GM19455 (cell line): Measurements from ENCODE around the gene LRP11.
"Not testable (repeated sequence)": the region's sequence is repeated elsewhere in the genome, so short reads cannot be mapped to it uniquely, and the experiment has no call there.

Source experiments
- ATAC-seq: cut with Tn5 transposase; IDR thresholded peaks from one replicate; pipeline ENCODE4 v1.9.1; 2021; ENCODE audit not compliant: unreplicated experiment

The LRP11 gene, protein sequence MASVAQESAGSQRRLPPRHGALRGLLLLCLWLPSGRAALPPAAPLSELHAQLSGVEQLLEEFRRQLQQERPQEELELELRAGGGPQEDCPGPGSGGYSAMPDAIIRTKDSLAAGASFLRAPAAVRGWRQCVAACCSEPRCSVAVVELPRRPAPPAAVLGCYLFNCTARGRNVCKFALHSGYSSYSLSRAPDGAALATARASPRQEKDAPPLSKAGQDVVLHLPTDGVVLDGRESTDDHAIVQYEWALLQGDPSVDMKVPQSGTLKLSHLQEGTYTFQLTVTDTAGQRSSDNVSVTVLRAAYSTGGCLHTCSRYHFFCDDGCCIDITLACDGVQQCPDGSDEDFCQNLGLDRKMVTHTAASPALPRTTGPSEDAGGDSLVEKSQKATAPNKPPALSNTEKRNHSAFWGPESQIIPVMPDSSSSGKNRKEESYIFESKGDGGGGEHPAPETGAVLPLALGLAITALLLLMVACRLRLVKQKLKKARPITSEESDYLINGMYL

DNA sequence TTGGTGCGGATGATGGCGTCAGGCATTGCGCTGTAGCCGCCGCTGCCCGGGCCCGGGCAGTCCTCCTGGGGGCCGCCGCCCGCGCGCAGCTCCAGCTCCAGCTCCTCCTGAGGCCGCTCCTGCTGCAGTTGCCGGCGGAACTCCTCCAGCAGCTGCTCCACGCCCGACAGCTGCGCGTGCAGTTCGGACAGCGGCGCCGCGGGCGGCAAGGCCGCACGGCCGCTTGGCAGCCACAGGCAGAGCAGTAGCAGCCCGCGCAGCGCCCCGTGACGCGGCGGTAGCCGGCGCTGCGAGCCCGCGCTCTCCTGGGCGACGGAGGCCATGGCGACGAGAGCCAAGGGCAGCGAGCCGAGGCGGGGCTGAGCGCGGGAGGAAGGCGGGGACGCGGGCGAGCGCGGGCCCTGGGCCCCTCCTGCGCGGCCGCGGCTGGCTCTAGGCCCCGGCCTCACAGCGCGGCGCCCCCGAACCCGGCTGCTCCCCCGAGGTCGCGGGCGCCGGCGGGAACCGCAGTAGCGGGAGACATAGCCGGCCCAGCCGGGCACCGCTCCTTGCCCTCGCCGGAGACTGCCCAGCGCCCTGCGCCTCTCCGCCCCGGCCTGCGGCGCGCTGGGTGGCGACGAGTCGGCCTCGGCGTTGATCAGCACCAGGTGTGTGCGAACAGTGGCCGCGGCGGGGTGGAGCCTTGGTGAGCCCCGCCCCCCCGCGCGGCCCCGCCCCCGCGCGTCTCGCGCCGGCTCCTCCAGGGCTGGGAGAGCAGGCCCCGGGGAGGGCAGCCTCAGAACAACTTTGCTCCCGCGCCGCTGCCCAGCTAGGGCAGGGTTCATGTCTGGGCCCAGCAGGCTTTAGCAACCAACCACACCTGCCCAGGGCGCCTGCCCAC is at the start of gene LRP11:
Gene LRP11, minus strand, starts transcription at position 662 of the 880 bp plus-strand sequence. Its CDS starts 339 bp downstream, at position 323.
- ATAC-seq = peak; percentile 88

GRCh38 chr6:149913540-149914240 is 49.5 kb upstream of the LRP11 start:
- no peak for ATAC-seq

GRCh38 chr6:149913085-149913484 is 48.9 kb upstream of the LRP11 start:
- ATAC-seq = no peak

DNA sequence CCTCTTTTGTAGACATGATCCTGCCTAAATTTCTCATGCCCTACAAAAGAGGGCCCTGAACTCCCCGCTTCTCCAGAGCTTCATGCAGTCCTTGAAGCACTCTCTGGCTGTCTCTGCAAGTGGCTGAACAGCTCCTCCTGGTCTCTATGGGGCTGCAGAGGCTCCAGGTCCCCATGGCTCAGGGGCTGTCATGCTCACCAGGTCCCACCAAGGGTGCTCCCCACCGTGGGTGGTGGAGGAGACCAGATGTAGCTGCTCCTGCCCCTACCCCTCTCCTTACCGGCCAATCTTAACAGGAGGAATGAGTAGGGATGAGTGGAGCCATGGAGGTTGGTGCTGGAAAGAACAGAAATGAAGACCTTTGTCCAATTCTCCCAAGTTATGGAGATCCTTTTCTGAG is 48.5 kb upstream of the LRP11 start:
- ATAC-seq = not testable (repeated sequence)

GRCh38 chr6:149910721-149911151 is 46.6 kb upstream of the LRP11 start:
- ATAC-seq = no peak

GRCh38 chr6:149909701-149910470 is 45.7 kb upstream of the LRP11 start:
- ATAC-seq = no peak

GRCh38 chr6:149908480-149908879 is 44.3 kb upstream of the LRP11 start:
- not testable (repeated sequence) for ATAC-seq

- ATAC-seq = no peak
These were observed 43.2 kb upstream of the LRP11 start for GRCh38 chr6:149907317-149907716.

- no peak for ATAC-seq
These were observed 42.2 kb upstream of the LRP11 start for GRCh38 chr6:149906405-149906804.

DNA sequence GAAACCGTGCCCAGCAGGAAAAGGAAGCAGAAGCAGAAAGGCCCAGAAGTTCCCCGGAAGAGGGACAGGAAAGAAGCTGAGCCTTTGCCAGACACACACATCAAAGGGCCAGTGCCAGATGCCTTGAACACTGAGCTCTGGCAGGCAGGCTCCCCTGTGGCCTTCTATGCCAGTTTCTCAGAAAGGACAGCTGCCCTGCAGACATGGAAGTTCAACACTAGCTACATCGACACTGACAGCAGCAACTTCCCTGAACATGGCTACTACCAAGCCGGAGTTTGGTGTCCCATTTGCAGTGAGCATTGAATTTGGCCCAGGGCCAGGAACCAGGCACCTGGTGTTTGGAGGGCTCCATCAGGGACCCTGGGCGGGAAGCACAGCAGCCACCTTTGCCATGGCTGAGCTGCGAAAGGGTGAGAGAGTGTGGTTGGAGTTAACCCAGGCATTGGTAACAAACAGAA is 41.8 kb upstream of the LRP11 start:
- no peak for ATAC-seq

GRCh38 chr6:149905371-149905910 is 41.3 kb upstream of the LRP11 start:
- no peak for ATAC-seq

GRCh38 chr6:149904661-149905370 is 40.7 kb upstream of the LRP11 start:
- ATAC-seq = no peak

GRCh38 chr6:149903938-149904611 is 39.9 kb upstream of the LRP11 start:
- ATAC-seq = no peak

GRCh38 chr6:149901444-149902140 is 37.4 kb upstream of the LRP11 start:
- no peak for ATAC-seq

GRCh38 chr6:149900620-149901443 is 36.7 kb upstream of the LRP11 start:
- no peak for ATAC-seq

DNA sequence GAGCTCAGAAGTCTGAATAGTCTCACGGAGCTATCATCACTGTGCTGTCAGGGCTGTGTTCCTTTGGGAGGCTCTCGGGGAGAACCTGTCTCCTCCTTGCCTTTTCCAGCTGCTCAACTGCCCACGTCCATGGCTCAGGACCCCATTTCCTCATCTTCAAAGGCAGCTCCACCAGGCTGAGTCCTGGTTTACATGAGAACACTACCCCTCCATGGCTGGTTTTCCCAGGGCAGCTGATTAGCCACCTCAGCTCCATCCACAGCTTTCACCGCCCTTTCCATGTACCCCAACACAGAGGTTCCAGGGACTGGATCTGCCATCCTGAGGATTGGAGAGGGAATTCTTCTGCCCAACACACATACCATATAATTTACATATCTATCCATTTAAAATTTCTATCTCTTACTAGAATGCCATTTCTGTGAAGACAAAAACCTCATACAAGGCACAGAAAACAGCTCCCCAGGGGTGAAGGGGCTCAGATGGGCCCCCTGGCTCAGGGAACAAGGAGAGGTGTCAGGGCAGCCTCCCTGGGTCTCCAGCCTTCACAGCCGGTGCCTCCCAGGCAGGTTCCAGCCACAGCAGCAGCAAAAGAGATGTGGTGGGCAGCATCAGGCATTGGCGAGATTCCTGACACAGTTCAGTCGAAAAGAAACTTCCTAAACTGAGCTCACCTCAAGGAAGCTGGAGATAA is 35.9 kb upstream of the LRP11 start:
- ATAC-seq = no peak

DNA sequence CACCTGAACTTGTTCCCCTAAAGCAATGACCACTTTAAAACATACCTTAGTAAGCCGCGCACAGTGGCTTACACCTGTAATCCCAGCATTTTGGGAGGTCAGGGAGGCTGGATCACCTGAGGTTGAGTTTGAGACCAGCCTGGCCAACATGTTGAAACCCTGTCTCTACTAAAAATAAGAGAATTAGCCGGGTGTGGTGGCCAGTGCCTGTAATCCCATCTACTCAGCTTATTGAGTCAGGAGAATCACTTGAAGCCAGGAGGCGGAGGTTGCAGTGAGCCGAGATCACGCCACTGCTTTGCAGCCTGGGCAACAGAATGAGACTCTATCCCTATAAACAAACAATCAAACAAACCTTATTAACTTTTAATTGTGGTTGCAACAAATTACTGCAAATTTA is 35.3 kb upstream of the LRP11 start:
- no peak for ATAC-seq
